ENCODE data around the gene PKD1.

Gene PKD1

DNA sequence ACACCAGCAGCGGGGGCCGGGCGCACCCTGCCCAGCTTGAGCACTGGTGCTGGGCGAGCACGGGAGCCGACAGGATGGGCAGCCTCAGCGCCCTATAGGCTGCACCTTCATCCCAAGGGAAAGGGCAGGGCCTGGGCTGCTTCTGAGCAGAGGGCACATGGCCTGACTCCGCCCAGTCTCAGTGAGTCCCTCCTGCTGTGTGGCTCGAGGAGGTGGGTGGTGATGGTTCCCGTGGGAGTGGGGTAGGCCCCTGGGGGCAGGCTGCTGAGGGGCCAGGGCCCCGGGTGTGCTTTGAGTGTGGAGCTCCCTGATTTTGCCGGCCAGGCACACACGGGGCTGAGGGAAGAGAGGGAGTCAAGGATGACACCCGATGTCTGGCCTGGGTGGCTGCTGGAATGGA, 50.0 kb downstream of the PKD1 start:
- DNase-seq: no peak

DNA sequence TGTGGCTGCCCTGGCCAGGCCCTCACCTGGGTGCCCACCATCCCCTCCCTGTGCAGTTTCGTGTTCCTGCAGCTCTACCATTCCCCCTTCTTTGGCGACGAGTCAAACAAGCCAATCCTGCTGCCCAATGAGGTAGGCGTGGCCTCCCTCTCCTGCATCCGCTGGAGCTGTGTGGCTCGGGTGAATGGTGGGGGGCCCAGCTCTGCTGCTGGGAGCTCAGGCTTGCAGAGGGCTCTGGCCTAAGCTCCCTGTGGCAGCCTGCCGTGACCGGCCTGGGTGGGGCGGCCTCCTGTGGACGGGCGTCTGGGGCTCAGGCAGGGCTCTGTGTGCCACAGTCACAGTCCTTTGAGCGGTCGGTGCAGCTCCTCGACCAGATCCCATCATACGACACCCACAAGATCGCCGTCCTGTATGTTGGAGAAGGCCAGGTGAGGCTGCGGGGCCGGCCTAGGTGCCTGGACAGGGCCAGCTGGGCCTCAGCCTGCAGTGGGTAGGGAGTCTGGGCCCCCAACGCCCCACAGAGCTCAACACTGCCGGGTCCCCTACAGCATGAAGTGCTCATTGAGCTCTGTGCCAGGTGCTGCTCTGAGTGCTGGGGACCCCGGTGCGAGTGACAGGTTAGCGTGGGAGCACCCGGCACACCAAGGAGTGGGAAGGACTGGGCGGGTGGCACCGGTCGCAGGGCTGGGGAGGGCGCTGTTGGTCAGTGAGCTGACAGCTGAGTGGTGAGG, 50.6 kb downstream of the PKD1 start:
- no peak for DNase-seq

DNA sequence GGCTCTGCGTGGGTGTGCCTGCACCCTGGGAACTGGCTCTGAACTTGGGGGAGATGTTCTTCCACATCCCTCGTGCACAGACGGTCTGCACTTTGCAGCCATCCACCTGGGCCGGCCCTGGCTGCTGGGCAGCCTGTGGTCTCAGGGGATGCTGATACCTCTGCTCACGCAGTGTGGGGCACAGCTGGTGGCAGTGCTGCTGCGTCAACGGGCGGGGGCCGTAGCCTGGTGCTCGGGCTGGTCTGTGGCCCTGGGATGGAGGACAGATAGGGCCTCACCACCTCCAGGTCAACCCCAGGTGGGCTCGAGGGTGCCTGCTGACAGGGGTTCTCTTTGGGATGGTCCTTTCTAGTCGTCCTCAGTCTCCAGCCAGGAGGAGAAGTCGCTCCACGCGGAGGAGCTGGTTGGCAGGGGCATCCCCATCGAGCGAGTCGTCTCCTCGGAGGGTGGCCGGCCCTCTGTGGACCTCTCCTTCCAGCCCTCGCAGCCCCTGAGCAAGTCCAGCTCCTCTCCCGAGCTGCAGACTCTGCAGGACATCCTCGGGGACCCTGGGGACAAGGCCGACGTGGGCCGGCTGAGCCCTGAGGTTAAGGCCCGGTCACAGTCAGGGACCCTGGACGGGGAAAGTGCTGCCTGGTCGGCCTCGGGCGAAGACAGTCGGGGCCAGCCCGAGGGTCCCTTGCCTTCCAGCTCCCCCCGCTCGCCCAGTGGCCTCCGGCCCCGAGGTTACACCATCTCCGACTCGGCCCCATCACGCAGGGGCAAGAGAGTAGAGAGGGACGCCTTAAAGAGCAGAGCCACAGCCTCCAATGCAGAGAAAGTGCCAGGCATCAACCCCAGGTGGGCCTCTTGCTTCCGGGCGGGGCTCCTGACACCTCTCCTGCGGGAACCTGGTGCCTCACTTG, 51.6 kb downstream of the PKD1 start:
- no peak for DNase-seq

DNA sequence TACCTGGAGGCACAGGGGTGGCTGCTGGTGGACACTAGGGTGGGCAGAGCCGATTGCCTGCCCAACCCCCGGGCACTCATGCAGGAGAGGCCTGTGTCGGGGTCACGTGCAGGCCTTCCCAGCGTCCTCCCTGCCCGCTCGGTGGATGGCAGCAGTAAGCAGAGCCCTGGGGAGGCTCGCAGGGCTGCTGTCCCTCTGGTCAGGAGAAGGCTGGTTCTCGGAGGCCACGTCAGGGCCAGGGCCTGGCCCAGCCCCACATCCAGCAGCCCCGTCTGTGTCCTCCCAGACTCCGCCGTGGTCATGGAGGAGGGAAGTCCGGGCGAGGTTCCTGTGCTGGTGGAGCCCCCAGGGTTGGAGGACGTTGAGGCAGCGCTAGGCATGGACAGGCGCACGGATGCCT, 52.3 kb downstream of the PKD1 start:
- DNase-seq: no peak

DNA sequence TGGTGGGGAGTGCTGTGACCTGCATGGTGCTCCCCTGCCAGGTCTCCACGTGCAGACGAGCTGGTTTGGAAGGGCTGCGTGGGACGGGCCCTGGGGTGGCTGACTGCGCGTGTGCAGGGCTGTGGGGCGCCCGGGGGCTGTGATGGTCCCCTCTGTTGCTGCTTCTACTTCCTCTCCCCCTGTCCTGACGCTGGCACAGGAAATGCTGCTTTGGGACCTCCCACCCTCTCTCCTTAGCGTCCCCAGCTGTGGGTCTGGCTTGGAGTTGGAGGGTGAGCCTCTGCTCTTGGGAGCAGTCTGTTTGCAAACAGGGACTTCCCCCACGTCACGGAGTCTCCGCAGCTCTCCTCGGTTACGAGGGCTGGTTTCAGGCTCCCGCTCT, 52.7 kb downstream of the PKD1 start:
- peak in 1 of 2 donors; percentile 54 for DNase-seq

DNA sequence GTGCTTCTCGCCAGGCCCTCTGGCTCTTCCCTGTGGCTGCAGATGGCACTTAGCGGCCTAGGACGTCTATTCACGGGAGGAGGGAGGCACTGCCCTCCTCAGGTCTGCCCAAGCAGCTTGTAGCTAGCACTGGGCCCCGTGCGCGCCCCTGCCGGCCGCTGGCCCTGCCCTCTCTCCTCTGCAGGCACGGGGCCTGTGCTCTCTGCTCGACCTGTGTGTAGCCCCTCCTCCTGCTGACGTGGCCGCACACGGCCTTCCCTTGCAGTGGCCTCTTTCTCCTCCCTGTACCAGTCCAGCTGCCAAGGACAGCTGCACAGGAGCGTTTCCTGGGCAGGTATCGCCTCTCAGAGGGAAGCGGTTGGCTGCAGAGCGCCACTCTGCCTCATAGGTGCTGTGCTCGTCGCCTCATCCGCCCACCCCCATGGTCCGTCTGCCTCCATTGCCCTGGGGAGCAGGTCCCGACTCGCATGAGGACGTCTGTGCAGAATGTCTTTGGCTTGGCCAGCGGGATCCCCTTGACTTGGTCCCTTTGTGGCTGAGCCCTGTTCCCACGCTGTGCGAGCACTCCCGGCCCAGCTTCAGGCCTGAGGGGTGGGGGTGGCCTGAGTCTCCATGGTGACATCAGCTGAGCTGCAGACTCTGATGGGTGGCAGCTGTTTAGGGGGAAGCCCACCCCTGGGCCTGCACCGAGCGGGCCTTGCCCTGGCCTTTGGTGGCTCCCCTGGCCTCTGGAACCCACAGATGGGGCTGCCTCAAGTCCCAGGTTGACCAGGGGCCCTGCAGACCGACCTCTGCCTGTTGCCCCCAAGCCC, 53.3 kb downstream of the PKD1 start:
- DNase-seq: no peak

DNA sequence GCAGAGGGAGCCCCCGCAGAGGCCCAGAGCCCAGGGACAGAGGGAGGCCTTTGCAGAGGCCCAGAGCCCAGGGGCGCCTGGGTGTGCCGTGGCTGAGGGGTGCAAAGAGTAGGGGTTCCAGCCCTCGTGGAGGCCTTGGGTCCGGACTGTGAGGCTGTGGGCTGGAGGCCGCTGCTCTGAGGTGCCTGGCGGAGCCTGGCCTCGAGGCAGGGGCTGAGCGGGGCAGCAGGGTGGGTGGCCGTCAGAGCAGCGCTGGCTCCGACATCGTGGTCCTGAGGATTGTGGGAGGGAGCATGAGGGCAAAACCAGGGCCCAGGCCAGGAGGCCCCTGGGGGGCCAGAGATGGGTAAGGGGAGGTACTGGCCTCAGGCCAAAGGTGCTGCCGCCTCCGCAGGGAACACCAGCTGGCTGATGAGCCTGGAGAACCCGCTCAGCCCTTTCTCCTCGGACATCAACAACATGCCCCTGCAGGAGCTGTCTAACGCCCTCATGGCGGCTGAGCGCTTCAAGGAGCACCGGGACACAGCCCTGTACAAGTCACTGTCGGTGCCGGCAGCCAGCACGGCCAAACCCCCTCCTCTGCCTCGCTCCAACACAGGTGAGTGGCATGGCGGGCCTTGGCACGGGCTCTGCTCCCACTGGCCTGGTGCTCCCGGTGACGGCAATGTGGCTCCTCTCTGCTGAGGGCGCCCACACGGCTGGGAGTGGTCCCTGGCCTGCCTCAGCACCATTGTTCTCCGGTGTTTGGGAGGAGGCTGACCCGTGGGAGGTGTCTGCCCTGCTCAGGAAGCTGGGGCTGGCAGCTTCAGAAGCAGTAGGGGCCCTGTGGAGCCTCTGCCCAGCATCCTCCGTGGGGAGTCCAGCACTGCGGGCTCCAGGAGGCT, 54.3 kb downstream of the PKD1 start:
- DNase-seq: no peak

DNA sequence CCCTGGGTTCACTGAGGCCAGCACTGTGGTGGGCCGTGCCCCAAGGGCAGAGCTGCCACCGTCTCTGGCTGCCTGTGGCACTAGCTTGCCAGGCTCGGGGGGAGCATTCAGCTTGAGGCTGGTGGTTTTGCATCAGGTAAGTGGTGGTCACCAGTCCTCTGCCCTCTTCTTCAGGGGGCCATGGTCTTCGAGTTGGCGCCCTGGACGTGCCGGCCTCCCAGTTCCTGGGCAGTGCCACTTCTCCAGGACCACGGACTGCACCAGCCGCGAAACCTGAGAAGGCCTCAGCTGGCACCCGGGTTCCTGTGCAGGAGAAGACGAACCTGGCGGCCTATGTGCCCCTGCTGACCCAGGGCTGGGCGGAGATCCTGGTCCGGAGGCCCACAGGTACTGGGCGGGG, 55.7 kb downstream of the PKD1 start:
- DNase-seq: no peak

DNA sequence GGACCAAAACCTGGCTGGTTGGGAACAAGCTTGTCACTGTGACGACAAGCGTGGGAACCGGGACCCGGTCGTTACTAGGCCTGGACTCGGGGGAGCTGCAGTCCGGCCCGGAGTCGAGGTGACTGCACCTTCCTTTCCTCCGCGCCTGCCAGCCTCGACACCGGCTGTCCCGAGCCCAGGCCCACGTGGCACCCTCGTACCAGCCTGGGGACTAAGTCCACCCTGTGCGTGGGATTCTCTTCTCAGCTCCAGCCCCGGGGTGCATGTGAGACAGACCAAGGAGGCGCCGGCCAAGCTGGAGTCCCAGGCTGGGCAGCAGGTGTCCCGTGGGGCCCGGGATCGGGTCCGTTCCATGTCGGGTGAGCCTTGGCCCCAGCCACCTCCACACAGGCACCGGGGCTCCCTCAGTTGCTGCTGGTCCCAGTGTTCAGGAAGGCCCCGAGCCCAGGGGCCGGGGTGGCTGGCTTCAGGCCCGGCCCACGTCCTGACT, 56.3 kb downstream of the PKD1 start:
- no peak for DNase-seq

DNA sequence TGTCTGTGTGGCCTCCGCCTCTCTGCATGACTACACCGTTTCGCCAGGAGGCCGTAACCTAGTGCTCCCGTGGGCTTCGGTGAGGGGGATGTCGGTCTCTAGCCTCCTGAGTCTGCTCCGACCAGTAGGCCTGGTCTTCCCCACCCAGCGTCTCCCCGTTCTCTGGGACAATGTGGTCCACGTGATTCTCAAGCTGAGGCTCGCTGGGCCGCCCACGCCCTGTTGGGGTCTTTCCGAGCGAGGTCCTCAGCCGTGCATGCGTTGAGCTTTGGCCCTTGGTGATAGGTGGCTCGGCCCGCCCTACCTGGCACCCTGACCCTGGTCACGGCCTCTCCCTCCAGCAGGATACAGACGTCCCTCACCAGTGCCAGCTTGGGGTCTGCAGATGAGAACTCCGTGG, 57.0 kb downstream of the PKD1 start:
- DNase-seq: no peak

DNA sequence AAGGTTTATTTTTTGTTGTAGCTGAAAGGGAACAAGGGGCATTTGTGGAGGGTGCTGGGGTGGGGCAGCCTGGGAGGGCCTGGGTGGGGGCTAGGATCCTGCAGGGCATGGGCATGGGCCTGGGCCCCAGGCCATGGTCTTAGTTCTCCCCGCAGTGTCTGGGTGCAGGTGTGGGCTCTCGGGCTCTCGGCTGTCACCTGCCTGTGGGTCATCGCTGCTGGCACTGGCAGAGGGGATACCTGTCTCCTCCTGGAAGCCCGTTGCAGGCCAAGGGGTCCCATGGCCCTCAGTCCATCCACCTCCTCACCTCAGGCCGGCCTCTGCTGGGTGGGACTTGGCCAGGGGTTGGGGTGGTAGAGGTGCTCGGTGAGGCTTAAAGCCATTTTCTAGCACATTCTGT, 57.6 kb downstream of the PKD1 start:
- DNase-seq: no peak

DNA sequence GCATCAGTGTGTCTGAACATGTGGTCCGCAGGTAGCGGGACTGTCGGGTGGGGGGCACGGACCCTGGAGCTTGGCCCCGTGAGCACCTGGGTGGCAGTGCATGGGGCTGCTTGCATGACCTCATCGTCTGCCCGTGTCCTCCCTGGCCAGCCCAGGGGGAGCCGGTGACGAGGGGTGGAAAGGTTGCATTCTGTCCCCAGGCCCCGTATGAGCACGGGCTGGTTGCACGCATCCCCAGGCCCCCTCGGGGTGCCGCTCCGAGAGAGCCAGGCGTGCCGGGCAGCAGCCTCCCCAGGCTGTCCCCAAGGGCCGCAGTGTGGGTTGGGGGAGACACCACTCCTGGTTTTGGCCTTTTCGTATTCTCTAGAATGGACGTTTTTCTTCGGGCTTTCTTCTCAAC, 58.0 kb downstream of the PKD1 start:
- DNase-seq: no peak

DNA sequence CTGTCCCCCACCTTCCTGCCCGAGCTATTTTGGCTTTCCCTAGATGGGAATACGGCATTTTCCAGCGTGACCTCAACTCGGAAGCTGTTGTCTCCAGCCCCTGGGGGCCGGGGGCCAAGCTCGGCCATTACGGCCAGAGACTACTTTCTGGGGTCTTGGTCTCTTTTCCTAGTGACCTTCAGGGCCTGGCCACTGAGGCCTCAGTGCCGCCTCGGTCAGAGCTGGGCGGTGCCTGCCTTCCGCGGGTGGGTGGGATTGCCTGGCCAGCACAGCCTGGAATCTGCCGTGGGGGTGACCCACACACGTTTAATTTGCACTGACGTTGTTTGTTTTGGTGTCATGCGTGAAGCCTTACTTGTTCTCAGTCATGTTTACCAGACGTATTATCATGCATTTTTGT, 58.7 kb downstream of the PKD1 start:
- no peak for DNase-seq

DNA sequence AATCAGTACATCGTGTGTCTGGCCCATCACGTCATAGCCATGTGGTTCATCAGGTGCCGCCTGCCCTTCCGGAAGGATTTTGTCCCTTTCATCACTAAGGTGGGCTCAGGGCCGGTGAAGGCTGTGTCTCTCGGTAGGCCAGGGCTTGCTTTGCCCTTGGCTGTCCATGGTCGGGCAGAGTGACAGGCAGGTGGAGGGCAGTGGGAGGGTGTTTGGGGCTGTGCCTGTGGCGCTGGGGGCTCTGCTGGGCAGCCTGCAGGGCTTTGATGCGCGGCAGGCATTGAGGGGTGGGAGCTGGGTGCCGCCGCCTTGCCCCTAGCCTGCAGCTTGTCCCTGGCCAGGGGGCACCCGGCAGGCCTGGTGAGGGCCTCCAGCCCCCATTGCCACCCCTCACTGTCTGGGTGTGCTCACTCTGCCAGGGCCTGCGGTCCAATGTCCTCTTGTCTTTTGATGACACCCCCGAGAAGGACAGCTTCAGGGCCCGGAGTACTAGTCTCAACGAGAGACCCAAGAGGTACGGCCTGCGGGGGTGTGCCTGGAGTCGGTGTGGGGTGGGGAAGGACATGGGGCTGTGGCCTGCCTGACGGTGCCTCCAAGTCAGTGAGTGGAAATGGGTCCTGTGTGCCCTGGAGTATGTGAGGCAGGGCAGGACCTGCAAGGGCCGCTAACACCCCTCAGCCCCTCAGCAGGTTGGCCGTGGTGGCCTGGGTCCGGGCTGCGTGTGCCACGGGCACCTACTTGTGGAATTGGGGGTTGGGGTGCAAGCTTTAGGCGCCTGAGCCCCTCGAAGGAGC, 59.4 kb downstream of the PKD1 start:
- DNase-seq: no peak

DNA sequence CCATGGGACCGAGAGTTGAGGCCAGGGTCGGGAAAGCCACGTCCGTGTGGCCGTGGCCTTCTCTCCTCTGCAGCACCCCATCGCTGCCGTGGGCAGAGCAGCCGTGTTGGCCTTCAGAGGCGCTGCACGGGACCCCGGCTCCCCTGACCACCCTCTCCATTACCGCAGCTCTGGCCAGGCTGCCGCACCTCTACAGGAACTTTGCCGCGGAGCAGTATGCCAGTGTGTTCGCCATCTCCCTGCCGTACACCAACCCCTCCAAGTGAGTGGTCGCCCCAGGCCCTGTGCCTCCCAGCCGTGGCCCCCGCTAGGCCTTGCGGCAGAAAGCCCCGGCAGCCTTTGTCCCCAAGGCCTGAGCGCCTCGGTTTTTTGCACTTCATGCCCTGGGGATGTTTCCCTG, 60.1 kb downstream of the PKD1 start:
- DNase-seq: no peak

DNA sequence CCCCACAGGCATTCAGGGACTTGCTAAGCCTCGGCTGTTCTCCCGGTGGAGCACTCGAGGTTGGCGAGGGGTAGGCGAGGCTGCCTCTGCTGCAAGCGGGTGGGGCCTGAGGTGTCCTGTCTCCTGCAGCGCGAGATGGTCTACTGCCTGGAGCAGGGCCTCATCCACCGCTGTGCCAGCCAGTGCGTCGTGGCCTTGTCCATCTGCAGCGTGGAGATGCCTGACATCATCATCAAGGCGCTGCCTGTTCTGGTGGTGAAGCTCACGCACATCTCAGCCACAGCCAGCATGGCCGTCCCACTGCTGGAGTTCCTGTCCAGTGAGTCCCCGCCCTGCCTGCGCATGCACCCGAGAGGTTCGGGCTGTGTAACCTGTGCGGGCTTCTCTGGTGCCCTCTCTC, 61.6 kb downstream of the PKD1 start:
- no peak for DNase-seq

DNA sequence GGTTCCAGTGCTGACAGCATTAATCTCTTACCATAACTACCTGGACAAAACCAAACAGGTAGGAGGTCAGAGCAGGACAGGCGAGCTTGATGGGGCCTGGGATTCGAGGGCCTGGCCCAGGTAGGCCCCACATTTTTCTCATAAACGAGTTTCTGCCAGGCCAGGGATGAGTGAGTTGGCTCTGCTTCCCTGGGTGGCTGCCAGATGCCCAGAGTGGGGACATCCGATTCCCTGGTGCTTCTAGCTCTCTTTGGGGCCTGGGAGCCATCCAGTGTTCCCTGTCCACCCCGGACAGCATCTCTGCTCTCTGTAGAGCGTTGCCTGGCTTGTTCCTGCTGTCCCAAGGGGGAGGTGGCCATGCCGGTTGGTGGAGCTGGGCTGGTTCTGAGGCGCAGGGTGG, 62.8 kb downstream of the PKD1 start:
- DNase-seq: no peak

DNA sequence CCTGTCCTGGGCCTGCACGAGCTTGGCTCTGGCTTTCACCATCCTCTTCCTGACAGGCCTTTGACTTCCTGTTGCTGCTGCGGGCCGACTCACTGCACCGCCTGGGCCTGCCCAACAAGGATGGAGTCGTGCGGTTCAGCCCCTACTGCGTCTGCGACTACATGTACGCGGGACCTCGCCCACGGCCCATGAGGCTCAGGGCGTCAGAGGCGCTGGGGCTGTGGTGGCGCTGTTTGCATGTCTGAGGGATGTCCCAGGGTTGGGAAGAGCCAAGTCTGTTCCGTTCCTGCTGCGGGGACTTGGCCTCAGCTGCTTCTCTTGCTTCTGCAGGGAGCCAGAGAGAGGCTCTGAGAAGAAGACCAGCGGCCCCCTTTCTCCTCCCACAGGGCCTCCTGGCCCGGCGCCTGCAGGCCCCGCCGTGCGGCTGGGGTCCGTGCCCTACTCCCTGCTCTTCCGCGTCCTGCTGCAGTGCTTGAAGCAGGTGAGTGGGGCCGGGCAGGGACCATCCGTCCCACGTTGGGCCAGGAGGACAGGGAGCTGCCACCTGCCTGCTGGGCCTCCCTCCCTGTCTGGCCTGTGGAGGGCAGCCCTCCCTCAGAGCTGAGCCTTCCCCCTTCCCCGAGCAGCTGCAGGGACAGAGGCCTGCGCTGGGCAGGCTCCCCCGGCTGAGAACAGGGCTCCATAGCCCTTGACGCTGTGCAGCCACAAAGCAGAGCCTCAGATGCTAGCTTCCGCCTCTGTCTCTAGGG, 64.1 kb downstream of the PKD1 start:
- DNase-seq: no peak

DNA sequence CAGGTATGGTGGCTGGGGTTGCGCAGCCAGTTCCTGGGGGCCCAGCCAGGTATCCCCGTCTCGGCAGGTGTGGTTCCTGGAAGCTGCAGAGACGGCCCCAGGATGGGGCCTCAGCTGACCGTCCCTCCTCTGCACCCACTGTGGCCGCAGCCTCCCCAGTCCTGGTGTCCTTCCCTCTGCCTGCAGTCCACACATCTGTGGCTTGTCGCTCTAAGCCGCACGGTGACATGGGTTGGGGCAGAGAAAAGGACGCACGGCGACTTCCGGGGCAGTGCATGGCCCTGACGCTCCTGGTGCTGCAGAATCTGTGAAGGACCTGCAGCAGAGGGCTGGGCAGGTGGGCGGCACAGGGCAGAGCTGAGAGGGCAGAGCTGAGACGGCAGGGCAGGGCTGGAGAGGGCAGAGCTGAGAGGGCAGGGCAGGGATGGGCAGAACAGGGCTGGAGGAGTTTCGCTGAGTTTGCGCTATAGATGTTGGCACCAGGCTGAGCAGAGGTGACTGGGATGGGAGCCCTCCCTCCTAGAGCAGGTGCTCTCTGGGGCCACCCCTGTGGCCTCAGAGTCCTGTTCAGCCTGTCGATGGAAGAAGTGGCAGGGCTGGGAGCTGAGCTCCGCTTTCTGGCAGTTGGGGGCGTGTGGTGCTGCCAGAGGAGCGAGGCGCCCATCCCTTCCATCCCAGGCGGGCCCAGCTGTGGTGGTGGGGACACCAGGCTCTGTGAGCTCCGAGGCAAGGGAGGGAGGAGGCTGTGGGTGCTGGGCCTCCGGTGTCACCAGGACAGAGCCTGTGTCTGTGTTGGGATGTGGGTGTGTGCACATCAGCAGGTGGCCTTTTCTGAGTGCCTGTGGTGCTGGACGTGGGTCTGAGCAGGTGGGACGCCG, 64.9 kb downstream of the PKD1 start:
- no peak for DNase-seq

DNA sequence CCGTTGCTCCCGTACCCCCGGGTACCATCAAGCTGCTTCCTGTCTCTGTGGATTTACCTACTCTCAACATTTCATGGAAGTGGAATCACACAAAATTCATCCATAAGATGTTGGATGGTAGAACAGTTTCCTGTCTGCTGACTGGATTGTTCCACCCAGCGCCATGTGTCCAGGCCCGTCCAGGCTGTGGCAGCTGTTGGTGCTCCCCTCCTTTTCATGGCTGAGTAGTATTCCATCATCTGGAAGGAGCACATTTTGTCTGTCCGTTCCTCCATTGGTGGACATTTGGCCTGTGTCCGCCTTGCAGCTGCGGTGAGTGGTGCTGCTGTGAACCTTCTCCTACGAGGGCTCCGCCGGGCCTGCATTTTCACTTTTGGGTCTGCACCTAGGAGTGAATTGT, 69.6 kb downstream of the PKD1 start:
- no peak for DNase-seq
